HepG2 (cell line): Measurements from ENCODE around the gene SRGAP3. TPM values are rescaled to one million over a fixed set of nuclear protein-coding genes. Genes with fewer than 3 reads are reported as not detected.

Source experiments
- ATAC-seq: fragments of 200-7000 bp; cut with Tn5 transposase; 3 replicates; pipeline ENCODE4 v1.9.1; 2020; ENCODE audit warnings: mild to moderate bottlenecking, moderate library complexity
- BruUV-seq: library from RNA; stranded (reverse); fragments of 400-500 nt; replicated peaks from 2 replicates; lab custom pipeline; 2021; lab: Mats Ljungman, UMichigan
- CTCF ChIA-PET: fragments of 300-600 bp; formaldehyde crosslinking; extraction: SDS; loops from one replicate; lab custom pipeline; 2021; ENCODE audit warnings: low total read pairs, inconsistent platforms, low intra/inter-chr PET ratio; lab: Yijun Ruan, JAX
- POLR2A ChIA-PET: fragments of 350-600 bp; sonication (Branson Sonifier 250); formaldehyde crosslinking; loops from one replicate; lab custom pipeline; 2020; ENCODE audit warnings: antibody characterized with exemption, inconsistent platforms; lab: Yijun Ruan, JAX
- DNase-seq: peaks from one replicate; pipeline ENCODE4 v3.0.0-alpha.2; 2015; ENCODE audit warnings: low spot score
- FAIRE-seq: peaks from 3 replicates; lab custom pipeline; 2011; peaks lifted over from hg19 to GRCh38; lab: Jason Lieb, UNC
- H2AFZ ChIP-seq: one replicate; pipeline ENCODE4 v1.6.1; 2011; ENCODE audit warnings: low read length, inconsistent platforms
- H3K27ac ChIP-seq: fragments of 300-600 bp; 3 replicates; pipeline ENCODE4 v1.8.0; 2011; ENCODE audit warnings: mixed run types, mild to moderate bottlenecking, mixed read lengths, low read length, inconsistent platforms; ENCODE audit not compliant: insufficient read depth; ENCODE audit errors: extremely low read length
- H3K27me3 ChIP-seq, 2 experiments: fragments of 200-600 bp in 1 of 2; 2 replicates in 1 of 2; 3 replicates in 1 of 2; pipeline versions ENCODE4 v1.6.0 to v1.8.0; 2011; ENCODE audit warnings: low read length in 2 of 2, mild to moderate bottlenecking in 2 of 2, moderate library complexity in 2 of 2, inconsistent platforms in 1 of 2; ENCODE audit not compliant: insufficient read depth in 2 of 2, control insufficient read depth in 1 of 2
- H3K36me3 ChIP-seq, 2 experiments: fragments of 200-600 bp in 1 of 2; replicated peaks in 1 of 2; 2 replicates in 1 of 2; 3 replicates in 1 of 2; pipeline versions ENCODE4 v1.5.1 to v1.8.0; 2011; ENCODE audit warnings: low read length in 2 of 2, inconsistent platforms in 1 of 2; ENCODE audit not compliant: insufficient read depth in 2 of 2, control insufficient read depth in 1 of 2
- H3K4me1 ChIP-seq: 2 replicates; pipeline ENCODE4 v1.5.1; 2012; ENCODE audit warnings: low read length, inconsistent platforms; ENCODE audit not compliant: insufficient read depth
- H3K4me2 ChIP-seq: 2 replicates; pipeline ENCODE4 v1.6.0; 2011; ENCODE audit warnings: low read depth, low read length, inconsistent platforms
- H3K4me3 ChIP-seq, 3 experiments: fragments of 200-600 bp in 1 of 3; sonication (generic), shearing (Covaris generic) in 1 of 3; replicated peaks in 1 of 3; 2 replicates each; pipeline ENCODE4 v1.5.1; 2011 to 2016; ENCODE audit warnings: low read length in 3 of 3, inconsistent platforms in 2 of 3, low read depth in 2 of 3, mild to moderate bottlenecking in 2 of 3, control low read depth in 1 of 3, mixed read lengths in 1 of 3; ENCODE audit not compliant: insufficient read depth in 1 of 3
- H3K79me2 ChIP-seq: one replicate; pipeline ENCODE4 v1.6.1; 2011; ENCODE audit warnings: low read length, inconsistent platforms; ENCODE audit not compliant: insufficient read depth
- H3K9ac ChIP-seq: 2 replicates; pipeline ENCODE4 v1.6.0; 2011; ENCODE audit warnings: mild to moderate bottlenecking, low read depth, low read length, inconsistent platforms; ENCODE audit not compliant: insufficient read depth
- H3K9me3 ChIP-seq: 2 replicates; pipeline ENCODE4 v1.5.1; 2012; ENCODE audit warnings: mild to moderate bottlenecking, low read length
- H4K20me1 ChIP-seq: 2 replicates; pipeline ENCODE4 v1.6.0; 2011; ENCODE audit warnings: inconsistent platforms, mild to moderate bottlenecking, low read length, moderate library complexity; ENCODE audit not compliant: insufficient read depth
- DNMT1 ChIP-seq: sonication (generic); formaldehyde crosslinking; IDR thresholded peaks from 2 replicates; pipeline ENCODE4 v1.5.1; 2020; ENCODE audit warnings: mild to moderate bottlenecking, missing genetic modification reagents
- DNMT3B ChIP-seq: conservative IDR thresholded peaks from 2 replicates; pipeline ENCODE4 v1.6.1; 2016; ENCODE audit warnings: missing biosample characterization, control low read depth
- FOXP1 ChIP-seq, 2 experiments: fragments of 450-650 bp in 1 of 2; IDR thresholded peaks; 2 replicates each; pipeline ENCODE4 v1.6.1; 2017 to 2018; ENCODE audit warnings: antibody characterized with exemption in 1 of 2
- KAT8 ChIP-seq: IDR thresholded peaks from 2 replicates; pipeline ENCODE4 v1.6.1; 2016; ENCODE audit warnings: missing genetic modification reagents, missing compliant biosample characterization
- NFE2L2 ChIP-seq: fragments of 150-350 bp; IDR thresholded peaks from 2 replicates; pipeline ENCODE4 v1.6.1; 2014; ENCODE audit warnings: low read length
- NR2F2 ChIP-seq: IDR thresholded peaks from 2 replicates; pipeline ENCODE4 v1.6.1; 2012; ENCODE audit warnings: low read depth, inconsistent platforms, borderline replicate concordance
- SALL1 ChIP-seq: sonication (generic); formaldehyde crosslinking; IDR thresholded peaks from 2 replicates; pipeline ENCODE4 v1.8.0; 2022; ENCODE audit warnings: mild to moderate bottlenecking, missing genetic modification reagents
- SMC3 ChIP-seq: IDR thresholded peaks from 2 replicates; pipeline ENCODE4 v1.6.1; 2011; ENCODE audit warnings: low read length, improper control_type of control experiment
- SRSF1 ChIP-seq: fragments of 200-400 bp; formaldehyde crosslinking; optimal IDR thresholded peaks from 2 replicates; pipeline ENCODE3; 2017; ENCODE audit warnings: mild to moderate bottlenecking, low read depth, low read length, moderate library complexity
- THYN1 ChIP-seq: sonication (generic); formaldehyde crosslinking; IDR thresholded peaks from 2 replicates; pipeline ENCODE4 v1.8.1; 2023; ENCODE audit warnings: low read depth, mild to moderate bottlenecking, moderate library complexity, missing genetic modification reagents, borderline replicate concordance
- ZBTB3 ChIP-seq: sonication (generic); formaldehyde crosslinking; IDR thresholded peaks from 2 replicates; pipeline ENCODE4 v1.4.0; 2020; ENCODE audit warnings: low read depth, mild to moderate bottlenecking, moderate library complexity, missing genetic modification reagents, borderline replicate concordance
- ZNF354B ChIP-seq: sonication (generic); formaldehyde crosslinking; IDR thresholded peaks from 2 replicates; pipeline ENCODE4 v1.8.0; 2022; ENCODE audit warnings: mild to moderate bottlenecking, missing genetic modification reagents
- ZNF501 ChIP-seq: sonication (generic); formaldehyde crosslinking; IDR thresholded peaks from 2 replicates; pipeline ENCODE4 v1.5.1; 2020; ENCODE audit warnings: mild to moderate bottlenecking, moderate library complexity, missing genetic modification reagents
- WGBS: methylation state at CpG from one replicate; pipeline ENCODE4 v1.1.6; 2017; ENCODE audit warnings: low lambda C conversion rate; 5-methylcytosine and 5-hydroxymethylcytosine counted together
- in situ Hi-C: cut with HindIII; loops from 2 replicates; pipeline ENCODE4 v1.10.0; 2017; ENCODE audit warnings: low pct_unique_long_range_greater_than_20kb; ENCODE audit not compliant: extremely low pct_ligation_motif_present
- intact Hi-C: fragments of 100-400 bp; cut with micrococcal nuclease; formaldehyde crosslinking; loops from one replicate; pipeline ENCODE4 v1.10.0; 2022; ENCODE audit not compliant: unreplicated experiment
- polyA plus RNA-seq, 8 experiments: library from polyadenylated mRNA; depleted of rRNA in 3 of 8; stranded (reverse) in 7 of 8; unstranded in 1 of 8; fragments of >200 nt; fragmentation: Illumina TruSeq in 4 of 8; extraction: Trizol in 4 of 8; gene quantifications; 2 replicates each; pipeline versions ENCODE4 v1.2.1 to v1.2.3, GENCODE V29; 2011 to 2016; ENCODE audit warnings: low read depth in 4 of 8, missing spikeins in 1 of 8, mixed read lengths in 1 of 8; ENCODE audit not compliant: insufficient read depth in 1 of 8
- total RNA-seq, 5 experiments: library from RNA; depleted of rRNA; stranded (reverse); fragments of >200 nt; fragmentation: Illumina TruSeq; extraction: Trizol; gene quantifications; 2 replicates each; pipeline ENCODE4 v1.2.3, GENCODE V29; 2016; ENCODE audit warnings: low read depth in 1 of 5
- TF ChIP-seq, protein P1 (sequence below): sonication (generic); formaldehyde crosslinking; IDR thresholded peaks from 2 replicates; pipeline ENCODE4 v1.5.0; 2020; ENCODE audit warnings: mild to moderate bottlenecking, missing genetic modification reagents, moderate library complexity
- TF ChIP-seq, protein P2 (sequence below): sonication (generic); formaldehyde crosslinking; conservative IDR thresholded peaks from 2 replicates; pipeline ENCODE4 v1.8.1; 2023; ENCODE audit warnings: missing genetic modification reagents
- TF ChIP-seq, protein P3 (sequence below): sonication (generic); formaldehyde crosslinking; IDR thresholded peaks from 2 replicates; pipeline ENCODE4 v1.4.0; 2020; ENCODE audit warnings: missing genetic modification reagents, borderline replicate concordance
- TF ChIP-seq, protein P4 (sequence below): sonication (generic); formaldehyde crosslinking; conservative IDR thresholded peaks from 2 replicates; pipeline ENCODE4 v1.4.0; 2020; ENCODE audit warnings: missing genetic modification reagents

Gene SRGAP3
- total and polyA plus RNA-seq, 2 of the 13 experiments (the other 11 are each of a cell fraction or from before 2014, with no cell fraction given): 1.2 to 1.4 TPM

DNA sequence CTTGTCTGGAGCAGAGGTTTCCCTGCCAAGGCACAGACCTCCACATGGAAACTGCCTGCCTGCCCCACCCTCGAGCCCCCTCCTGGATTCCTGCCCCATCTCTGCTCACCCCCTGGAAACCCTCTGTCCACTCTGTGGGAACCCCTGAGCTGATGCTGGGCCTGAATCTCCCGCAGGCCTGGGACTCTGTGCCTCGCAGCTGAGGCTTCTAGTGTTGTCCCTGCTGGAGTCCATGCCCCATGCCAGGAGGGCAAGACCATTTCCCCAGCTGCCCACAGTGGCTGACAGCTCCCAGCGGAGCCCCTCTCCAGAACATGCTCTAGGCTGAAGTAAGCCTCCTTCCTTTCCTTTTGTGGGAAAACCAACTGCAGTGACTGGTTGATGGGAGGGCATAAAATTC lies 46.9 kb downstream of the SRGAP3 start:
- Histone ChIP-seq H3K9me3 (no peaks in the 10 kb centered on the region), H3K4me2 (no peak overlapping the region), H4K20me1 (no peaks in the 10 kb centered on the region), H3K4me1 (peaks cover 21% of the 10 kb centered on the region), H3K27ac (no peak overlapping the region), H3K9ac (no peak overlapping the region), H3K27me3 (0 out of 5 replicates have a peak, but pooled peaks cover 0 to 3% of the 10 kb centered on the region in 2 experiments), H3K4me3 (no peak overlapping the region), H3K79me2 (no peaks in the 10 kb centered on the region), H2AFZ (no peak overlapping the region), H3K36me3 (no peaks in the 10 kb centered on the region)
- DNase-seq (no peak), ATAC-seq (no peak), FAIRE-seq (no peak)
- WGBS: 56% methylated on average over 4 of the region's 4 CpGs
- no TSS peak for BruUV-seq
- ChIA-PET POLR2A (no interaction called here), CTCF (no interaction called here)
- TF ChIP-seq, protein P1, sequence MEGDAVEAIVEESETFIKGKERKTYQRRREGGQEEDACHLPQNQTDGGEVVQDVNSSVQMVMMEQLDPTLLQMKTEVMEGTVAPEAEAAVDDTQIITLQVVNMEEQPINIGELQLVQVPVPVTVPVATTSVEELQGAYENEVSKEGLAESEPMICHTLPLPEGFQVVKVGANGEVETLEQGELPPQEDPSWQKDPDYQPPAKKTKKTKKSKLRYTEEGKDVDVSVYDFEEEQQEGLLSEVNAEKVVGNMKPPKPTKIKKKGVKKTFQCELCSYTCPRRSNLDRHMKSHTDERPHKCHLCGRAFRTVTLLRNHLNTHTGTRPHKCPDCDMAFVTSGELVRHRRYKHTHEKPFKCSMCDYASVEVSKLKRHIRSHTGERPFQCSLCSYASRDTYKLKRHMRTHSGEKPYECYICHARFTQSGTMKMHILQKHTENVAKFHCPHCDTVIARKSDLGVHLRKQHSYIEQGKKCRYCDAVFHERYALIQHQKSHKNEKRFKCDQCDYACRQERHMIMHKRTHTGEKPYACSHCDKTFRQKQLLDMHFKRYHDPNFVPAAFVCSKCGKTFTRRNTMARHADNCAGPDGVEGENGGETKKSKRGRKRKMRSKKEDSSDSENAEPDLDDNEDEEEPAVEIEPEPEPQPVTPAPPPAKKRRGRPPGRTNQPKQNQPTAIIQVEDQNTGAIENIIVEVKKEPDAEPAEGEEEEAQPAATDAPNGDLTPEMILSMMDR: no peak
- TF ChIP-seq, protein P2, sequence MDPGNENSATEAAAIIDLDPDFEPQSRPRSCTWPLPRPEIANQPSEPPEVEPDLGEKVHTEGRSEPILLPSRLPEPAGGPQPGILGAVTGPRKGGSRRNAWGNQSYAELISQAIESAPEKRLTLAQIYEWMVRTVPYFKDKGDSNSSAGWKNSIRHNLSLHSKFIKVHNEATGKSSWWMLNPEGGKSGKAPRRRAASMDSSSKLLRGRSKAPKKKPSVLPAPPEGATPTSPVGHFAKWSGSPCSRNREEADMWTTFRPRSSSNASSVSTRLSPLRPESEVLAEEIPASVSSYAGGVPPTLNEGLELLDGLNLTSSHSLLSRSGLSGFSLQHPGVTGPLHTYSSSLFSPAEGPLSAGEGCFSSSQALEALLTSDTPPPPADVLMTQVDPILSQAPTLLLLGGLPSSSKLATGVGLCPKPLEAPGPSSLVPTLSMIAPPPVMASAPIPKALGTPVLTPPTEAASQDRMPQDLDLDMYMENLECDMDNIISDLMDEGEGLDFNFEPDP: no peak
- TF ChIP-seq KAT8 (CRISPR knock-in tag) (no peak), SMC3 (no peak), DNMT1 (CRISPR knock-in tag) (no peak), ZNF354B (CRISPR knock-in tag) (no peak), FOXP1 (IDR thresholded peaks at IDR 0.05) (no peak), FOXP1 (CRISPR knock-in tag; IDR thresholded peaks at IDR 0.05) (no peak), ZBTB3 (CRISPR knock-in tag) (no peak), DNMT3B (no peak), SRSF1 (no peak), THYN1 (CRISPR knock-in tag) (no peak), SALL1 (no peak), NFE2L2 (no peak), NR2F2 (no peak), ZNF501 (CRISPR knock-in tag) (no peak)
- TF ChIP-seq, protein P3, sequence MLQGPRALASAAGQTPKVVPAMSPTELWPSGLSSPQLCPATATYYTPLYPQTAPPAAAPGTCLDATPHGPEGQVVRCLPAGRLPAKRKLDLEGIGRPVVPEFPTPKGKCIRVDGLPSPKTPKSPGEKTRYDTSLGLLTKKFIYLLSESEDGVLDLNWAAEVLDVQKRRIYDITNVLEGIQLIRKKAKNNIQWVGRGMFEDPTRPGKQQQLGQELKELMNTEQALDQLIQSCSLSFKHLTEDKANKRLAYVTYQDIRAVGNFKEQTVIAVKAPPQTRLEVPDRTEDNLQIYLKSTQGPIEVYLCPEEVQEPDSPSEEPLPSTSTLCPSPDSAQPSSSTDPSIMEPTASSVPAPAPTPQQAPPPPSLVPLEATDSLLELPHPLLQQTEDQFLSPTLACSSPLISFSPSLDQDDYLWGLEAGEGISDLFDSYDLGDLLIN (CRISPR knock-in tag): no peak
- TF ChIP-seq, protein P4, sequence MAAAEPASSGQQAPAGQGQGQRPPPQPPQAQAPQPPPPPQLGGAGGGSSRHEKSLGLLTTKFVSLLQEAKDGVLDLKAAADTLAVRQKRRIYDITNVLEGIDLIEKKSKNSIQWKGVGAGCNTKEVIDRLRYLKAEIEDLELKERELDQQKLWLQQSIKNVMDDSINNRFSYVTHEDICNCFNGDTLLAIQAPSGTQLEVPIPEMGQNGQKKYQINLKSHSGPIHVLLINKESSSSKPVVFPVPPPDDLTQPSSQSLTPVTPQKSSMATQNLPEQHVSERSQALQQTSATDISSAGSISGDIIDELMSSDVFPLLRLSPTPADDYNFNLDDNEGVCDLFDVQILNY (CRISPR knock-in tag): no peak
- in situ Hi-C loops: no loop called here
- intact Hi-C loops: no loop called here
